H1 (cell line): ENCODE data around the gene TMPRSS4. TPM values are rescaled to one million over a fixed set of nuclear protein-coding genes. Genes with fewer than 3 reads are reported as not detected.

Source experiments
- BCL11A ChIP-seq, 2 experiments: IDR thresholded peaks; one replicate each; pipeline ENCODE4 v1.6.1; 2011; ENCODE audit warnings: low read depth in 2 of 2, low read length in 2 of 2, mild to moderate bottlenecking in 2 of 2
- CREB1 ChIP-seq: IDR thresholded peaks from 2 replicates; pipeline ENCODE4 v1.6.1; 2012; ENCODE audit warnings: inconsistent platforms
- JUN ChIP-seq: IDR thresholded peaks from 2 replicates; pipeline ENCODE4 v1.6.1; 2011; ENCODE audit warnings: low read depth, mild to moderate bottlenecking, improper control_type of control experiment, low read length
- POLR2A ChIP-seq, 2 experiments: IDR thresholded peaks; 1 replicate in 1 of 2; 2 replicates in 1 of 2; pipeline ENCODE4 v1.6.1; 2011; ENCODE audit warnings: low read depth in 2 of 2, low read length in 2 of 2, mild to moderate bottlenecking in 2 of 2; ENCODE audit errors: control extremely low read depth in 1 of 2
- SUZ12 ChIP-seq: fragments of 200-600 bp; sonication (generic); IDR thresholded peaks from 2 replicates; pipeline ENCODE4 v1.6.1; 2012; ENCODE audit warnings: mild to moderate bottlenecking, inconsistent platforms, low read length, moderate library complexity, mixed read lengths
- polyA plus RNA-seq, 7 experiments: library from polyadenylated mRNA; depleted of rRNA in 3 of 7; stranded (reverse) in 5 of 7; unstranded in 2 of 7; fragments of >200 nt in 5 of 7; fragments of 200-250 nt in 2 of 7; gene quantifications; 1 replicate in 5 of 7; 2 replicates in 1 of 7; 4 replicates in 1 of 7; pipeline versions ENCODE4 v1.2.1 to v1.2.3, GENCODE V29; 2011 to 2013; ENCODE audit warnings: missing spikeins in 2 of 7, mixed read lengths in 2 of 7
- total RNA-seq: library from RNA; stranded (reverse); fragmentation: NEBNext Ultra II Directional; extraction: Animal tissue kit (Norgen Biotek cat#: 25700); gene quantifications from 2 replicates; pipeline ENCODE4 v1.2.1, GENCODE V29; 2021
- TF ChIP-seq, protein P1 (sequence below): IDR thresholded peaks from 2 replicates; pipeline ENCODE4 v1.6.1; 2011; ENCODE audit warnings: low read depth, mild to moderate bottlenecking, low read length; ENCODE audit not compliant: insufficient read depth

TMPRSS4 gene
- total and polyA plus RNA-seq, 2 of the 8 experiments (the other 6 are each of a cell fraction or from before 2014, with no cell fraction given), result 0.11 to 0.58 TPM

DNA sequence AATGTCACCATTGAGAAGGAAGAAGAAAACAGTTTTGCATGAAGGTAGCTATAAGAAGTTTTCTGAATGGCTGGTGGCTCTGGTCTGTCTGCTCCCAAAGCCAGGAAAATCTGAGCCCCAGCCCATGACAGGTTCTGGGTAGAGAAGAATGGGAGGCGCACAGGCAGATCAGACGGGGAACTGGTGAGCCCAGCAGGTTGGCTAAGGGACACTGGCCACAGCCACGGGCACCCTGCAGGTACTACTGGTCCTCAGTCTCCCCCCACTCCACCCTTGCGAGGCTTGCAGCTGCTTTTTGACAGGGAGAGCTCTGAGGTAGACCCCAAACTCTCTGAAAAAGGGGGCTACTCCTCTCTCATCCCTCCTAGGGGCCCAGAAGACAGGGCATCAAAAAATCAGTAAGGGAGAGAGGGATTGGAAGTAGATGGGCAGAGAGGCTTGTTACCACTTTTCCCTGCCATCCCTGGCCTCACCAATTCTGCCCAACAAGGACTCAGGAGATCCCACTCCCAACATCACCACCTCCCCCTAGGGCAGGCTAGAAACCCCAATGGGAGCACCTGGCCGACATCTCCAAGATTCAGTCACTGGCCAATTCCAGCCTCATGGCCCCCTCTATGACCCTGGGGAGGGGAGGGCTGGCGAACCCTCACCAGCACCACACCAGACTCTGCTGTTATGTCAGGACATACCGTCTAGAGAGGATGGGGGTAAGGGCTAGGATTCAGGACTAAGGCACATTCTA is 58.3 kb downstream of the TMPRSS4 start (continued):
- TF ChIP-seq JUN (no peak), CREB1 (no peak), POLR2A (IDR thresholded peaks at IDR 0.05; ENCODE audit: control extremely low read depth in 1 of 2, low read depth in 2 of 2, low read length in 2 of 2) (no peak), SUZ12 (no peak), BCL11A (IDR thresholded peaks at IDR 0.05; ENCODE audit: low read depth in 2 of 2, low read length in 2 of 2) (no peak)
- TF ChIP-seq, protein P1, sequence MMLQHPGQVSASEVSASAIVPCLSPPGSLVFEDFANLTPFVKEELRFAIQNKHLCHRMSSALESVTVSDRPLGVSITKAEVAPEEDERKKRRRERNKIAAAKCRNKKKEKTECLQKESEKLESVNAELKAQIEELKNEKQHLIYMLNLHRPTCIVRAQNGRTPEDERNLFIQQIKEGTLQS, result no peak
